K562 (cell line): Measurements from ENCODE around the gene ATXN10. TPM values are rescaled to one million over a fixed set of nuclear protein-coding genes. Genes with fewer than 3 reads are reported as not detected.

ENCODE experiments used
- ATAC-seq: fragments of 200-7000 bp; cut with Tn5 transposase; 3 replicates; pipeline ENCODE4 v1.9.1; 2020; ENCODE audit warnings: moderate library complexity
- BruUV-seq: library from RNA; stranded (reverse); fragments of 400-500 nt; replicated peaks from 2 replicates; lab custom pipeline; 2021; lab: Mats Ljungman, UMichigan
- CTCF ChIA-PET: fragments of 300-600 bp; formaldehyde crosslinking; extraction: SDS; loops from one replicate; lab custom pipeline; 2021; ENCODE audit warnings: low intra/inter-chr PET ratio; lab: Yijun Ruan, JAX
- POLR2A ChIA-PET: fragments of 300-600, 350-650 bp; sonication (Branson Sonifier 250); formaldehyde crosslinking; extraction: SDS; loops from one replicate; lab custom pipeline; 2021; ENCODE audit warnings: antibody characterized with exemption, inconsistent platforms; lab: Yijun Ruan, JAX
- DNase-seq, 4 experiments: peaks; one replicate each; pipeline versions ENCODE4 v3.0.0 to v3.0.0-alpha.2; 2011 to 2018; ENCODE audit warnings: low spot score in 3 of 4, mixed read lengths in 3 of 4; ENCODE audit errors: extremely low read depth in 1 of 4
- FAIRE-seq: peaks from 2 replicates; lab custom pipeline; 2011; peaks lifted over from hg19 to GRCh38; lab: Jason Lieb, UNC
- H2AFZ ChIP-seq: 2 replicates; pipeline ENCODE4 v1.6.0; 2011; ENCODE audit warnings: low read depth, low read length, control low read depth, inconsistent platforms
- H3K27ac ChIP-seq: fragments of 200-600 bp; 3 replicates; pipeline ENCODE4 v1.8.0; 2011; ENCODE audit warnings: low read depth, mild to moderate bottlenecking, control low read depth, inconsistent platforms, low read length, moderate library complexity, mixed read lengths; ENCODE audit errors: extremely low read depth
- H3K27me3 ChIP-seq, 2 experiments: fragments of 300-600 bp in 1 of 2; 2 replicates in 1 of 2; 3 replicates in 1 of 2; pipeline versions ENCODE4 v1.6.0 to v1.8.0; 2011; ENCODE audit warnings: inconsistent platforms in 2 of 2, low read length in 2 of 2, mild to moderate bottlenecking in 1 of 2, mixed read lengths in 1 of 2, moderate library complexity in 1 of 2; ENCODE audit not compliant: control insufficient read depth in 2 of 2, insufficient read depth in 2 of 2
- H3K36me3 ChIP-seq: fragments of 300-600 bp; 3 replicates; pipeline ENCODE4 v1.8.0; 2011; ENCODE audit warnings: mild to moderate bottlenecking, low read length, inconsistent platforms; ENCODE audit not compliant: control insufficient read depth, insufficient read depth
- H3K4me1 ChIP-seq, 2 experiments: fragments of 200-600 bp in 1 of 2; replicated peaks in 1 of 2; 2 replicates in 1 of 2; 3 replicates in 1 of 2; pipeline versions ENCODE4 v1.5.1 to v1.8.0; 2011; ENCODE audit warnings: inconsistent platforms in 2 of 2, low read length in 2 of 2, mild to moderate bottlenecking in 1 of 2, mixed read lengths in 1 of 2, moderate library complexity in 1 of 2; ENCODE audit not compliant: control insufficient read depth in 2 of 2, insufficient read depth in 2 of 2
- H3K4me2 ChIP-seq: 2 replicates; pipeline ENCODE4 v1.6.1; 2011; ENCODE audit warnings: low read length, control low read depth, inconsistent platforms, mixed read lengths; ENCODE audit not compliant: insufficient read depth
- H3K4me3 ChIP-seq: fragments of 200-600 bp; sonication (generic), shearing (Covaris generic); 2 replicates; pipeline ENCODE4 v1.5.1; 2016; ENCODE audit warnings: control low read depth, inconsistent platforms
- H3K79me2 ChIP-seq: fragments of 200-600 bp; 3 replicates; pipeline ENCODE4 v1.8.0; 2011; ENCODE audit warnings: low read length, inconsistent platforms; ENCODE audit not compliant: control insufficient read depth, insufficient read depth
- H3K9ac ChIP-seq, 2 experiments: 2 replicates each; pipeline versions ENCODE4 v1.6.0 to v1.6.1; 2011; ENCODE audit warnings: low read depth in 2 of 2, low read length in 2 of 2, control low read depth in 1 of 2, inconsistent platforms in 1 of 2, mild to moderate bottlenecking in 1 of 2, mixed read lengths in 1 of 2; ENCODE audit not compliant: insufficient read depth in 1 of 2
- H3K9me1 ChIP-seq: one replicate; pipeline ENCODE4 v1.6.0; 2011; ENCODE audit warnings: inconsistent platforms, mild to moderate bottlenecking, low read length, moderate library complexity; ENCODE audit not compliant: control insufficient read depth, insufficient read depth
- H3K9me3 ChIP-seq: replicated peaks from 2 replicates; pipeline ENCODE4 v1.5.1; 2011; ENCODE audit warnings: low read depth, low read length, inconsistent platforms; ENCODE audit not compliant: control insufficient read depth, insufficient read depth
- H4K20me1 ChIP-seq: replicated peaks from 2 replicates; pipeline ENCODE4 v1.6.1; 2011; ENCODE audit warnings: low read length, inconsistent platforms, mixed read lengths; ENCODE audit not compliant: control insufficient read depth, insufficient read depth
- CREB3 ChIP-seq: fragments of 450-650 bp; conservative IDR thresholded peaks from 2 replicates; pipeline ENCODE4 v1.6.1; 2016; ENCODE audit warnings: missing genetic modification characterization, low read depth, mild to moderate bottlenecking, missing compliant biosample characterization, moderate library complexity
- CTCFL ChIP-seq: IDR thresholded peaks from 2 replicates; pipeline ENCODE4 v1.6.1; 2011; ENCODE audit warnings: borderline replicate concordance, low read depth, mild to moderate bottlenecking, moderate library complexity, low read length; ENCODE audit not compliant: insufficient read depth, poor library complexity, severe bottlenecking
- E2F6 ChIP-seq, 2 experiments: IDR thresholded peaks; 2 replicates each; pipeline ENCODE4 v1.6.1; 2011; ENCODE audit warnings: borderline replicate concordance in 1 of 2, control low read depth in 1 of 2, low read depth in 1 of 2, low read length in 1 of 2, mild to moderate bottlenecking in 1 of 2, mixed read lengths in 1 of 2, moderate library complexity in 1 of 2; ENCODE audit not compliant: insufficient read depth in 1 of 2, insufficient read length in 1 of 2, poor library complexity in 1 of 2, severe bottlenecking in 1 of 2; ENCODE audit errors: extremely low read depth in 1 of 2
- EP400 ChIP-seq: fragments of 450-650 bp; IDR thresholded peaks from 2 replicates; pipeline ENCODE4 v1.6.1; 2017; ENCODE audit warnings: antibody characterized with exemption, mild to moderate bottlenecking, moderate library complexity
- GTF2F1 ChIP-seq: IDR thresholded peaks from 2 replicates; pipeline ENCODE4 v1.6.1; 2011; ENCODE audit warnings: low read depth, low read length, improper control_type of control experiment
- STAT6 ChIP-seq: sonication (generic); formaldehyde crosslinking; IDR thresholded peaks from 2 replicates; pipeline ENCODE4 v1.8.1; 2023; ENCODE audit warnings: mild to moderate bottlenecking, missing genetic modification reagents
- TEAD4 ChIP-seq, 2 experiments: sonication (generic) in 1 of 2; formaldehyde crosslinking in 1 of 2; IDR thresholded peaks; 2 replicates each; pipeline versions ENCODE4 v1.6.1 to v1.8.0; 2012 to 2022; ENCODE audit warnings: borderline replicate concordance in 1 of 2, inconsistent platforms in 1 of 2, low read length in 1 of 2, mild to moderate bottlenecking in 1 of 2, missing genetic modification reagents in 1 of 2
- ZNF224 ChIP-seq: sonication (generic); formaldehyde crosslinking; IDR thresholded peaks from 2 replicates; pipeline ENCODE4 v1.8.0; 2022; ENCODE audit warnings: mild to moderate bottlenecking, missing genetic modification reagents
- ZNF449 ChIP-seq: fragments of 250-450 bp; sonication (Bioruptor Pico); IDR thresholded peaks from 2 replicates; pipeline ENCODE4 v1.8.0; 2022; ENCODE audit warnings: moderate library complexity, mild to moderate bottlenecking, inconsistent platforms
- WGBS: fragments of 100-300 bp; shearing (Covaris generic); methylation state at CpG from one replicate; pipeline ENCODE4 v1.1.6; 2016; ENCODE audit warnings: low coverage, mixed read lengths; ENCODE audit not compliant: insufficient coverage; ENCODE audit errors: missing lambda C conversion rate; 5-methylcytosine and 5-hydroxymethylcytosine counted together
- in situ Hi-C: fragments of 300-500 bp; cut with MboI; formaldehyde crosslinking; loops from 4 replicates; pipeline ENCODE4 v1.15.0; 2018; ENCODE audit warnings: inconsistent platforms, mixed read lengths
- intact Hi-C: fragments of 100-400 bp; cut with micrococcal nuclease; formaldehyde crosslinking; loops from 2 replicates; pipeline ENCODE4 v1.14.2; 2022
- polyA plus RNA-seq, 8 experiments: library from polyadenylated mRNA; depleted of rRNA in 4 of 8; stranded (reverse) in 5 of 8; unstranded in 3 of 8; fragments of >200 nt; fragmentation: Nextera tagmentation in 2 of 8; fragmentation: Illumina TruSeq in 1 of 8; extraction: Ambion mirVana in 2 of 8; extraction: Trizol in 1 of 8; gene quantifications; 2 replicates each; pipeline versions ENCODE4 v1.2.1 to v1.2.3, GENCODE V29; 2011 to 2014; ENCODE audit warnings: inconsistent platforms in 1 of 8, missing spikeins in 1 of 8
- total RNA-seq, 7 experiments: library from RNA; depleted of rRNA in 6 of 7; stranded (reverse); fragments of >200 nt in 6 of 7; fragmentation: Illumina TruSeq in 2 of 7; extraction: Trizol in 2 of 7; gene quantifications; 2 replicates each; pipeline versions ENCODE4 v1.2.1 to v1.2.3, GENCODE V29; 2011 to 2021; ENCODE audit warnings: low replicate concordance in 1 of 7

Gene ATXN10
- total and polyA plus RNA-seq, 9 of the 15 experiments (the other 6 are each of a cell fraction or from before 2014, with no cell fraction given) = 11.5 to 190 (median 33.6) TPM

- FAIRE-seq (no peak), ATAC-seq (no peak), DNase-seq (no peak)
- in situ Hi-C loops (no loop called here), intact Hi-C loops (no loop called here)
- Histone ChIP-seq H3K79me2 (no peaks in the 10 kb centered on the region), H3K36me3 (no peaks in the 10 kb centered on the region), H3K27ac (no peak overlapping the region), H3K4me1 (peaks cover 0 to 5% of the 10 kb centered on the region in 2 experiments; a peak in 1 of 5 replicates), H3K9me1 (no peaks in the 10 kb centered on the region), H2AFZ (no peak overlapping the region), H3K9me3 (no peaks in the 10 kb centered on the region), H3K27me3 (peaks cover 4 to 26% of the 10 kb centered on the region in 2 experiments; a peak in 2 of 5 replicates), H3K9ac (no peak overlapping the region), H4K20me1 (no peaks in the 10 kb centered on the region), H3K4me2 (no peak overlapping the region), H3K4me3 (no peak overlapping the region)
- no peak for TF ChIP-seq CTCFL
- TF ChIP-seq ZNF224 (CRISPR knock-in tag) = no peak
- TF ChIP-seq GTF2F1 = no peak
- no peak for TF ChIP-seq EP400
- no peak for TF ChIP-seq ZNF449 (CRISPR knock-in tag)
- no peak for TF ChIP-seq CREB3 (tag)
- no peak for TF ChIP-seq TEAD4 (IDR thresholded peaks at IDR 0.05; ENCODE audit: low read length)
- TF ChIP-seq TEAD4 (CRISPR knock-in tag; IDR thresholded peaks at IDR 0.05; ENCODE audit: borderline replicate concordance) = no peak
- no peak for TF ChIP-seq STAT6 (CRISPR knock-in tag)
- TF ChIP-seq E2F6 (IDR thresholded peaks at IDR 0.05; ENCODE audit: borderline replicate concordance in 1 of 2, extremely low read depth in 1 of 2, insufficient read depth in 1 of 2, insufficient read length in 1 of 2, low read depth in 1 of 2, low read length in 1 of 2, poor library complexity in 1 of 2, severe bottlenecking in 1 of 2) = no peak
- CTCF ChIA-PET = no interaction called here
- POLR2A ChIA-PET = no interaction called here
- WGBS = 43% methylated on average over 21 of the region's 22 CpGs
- no TSS peak for BruUV-seq
Observed at GRCh38 chr22:45627489-45628233, 44.0 kb upstream of the ATXN10 start.
